ENCODE data around the gene MYO18A.
"Not testable (repeated sequence)": the region's sequence is repeated elsewhere in the genome, so short reads cannot be mapped to it uniquely, and the experiment has no call there.

MYO18A gene

DNA sequence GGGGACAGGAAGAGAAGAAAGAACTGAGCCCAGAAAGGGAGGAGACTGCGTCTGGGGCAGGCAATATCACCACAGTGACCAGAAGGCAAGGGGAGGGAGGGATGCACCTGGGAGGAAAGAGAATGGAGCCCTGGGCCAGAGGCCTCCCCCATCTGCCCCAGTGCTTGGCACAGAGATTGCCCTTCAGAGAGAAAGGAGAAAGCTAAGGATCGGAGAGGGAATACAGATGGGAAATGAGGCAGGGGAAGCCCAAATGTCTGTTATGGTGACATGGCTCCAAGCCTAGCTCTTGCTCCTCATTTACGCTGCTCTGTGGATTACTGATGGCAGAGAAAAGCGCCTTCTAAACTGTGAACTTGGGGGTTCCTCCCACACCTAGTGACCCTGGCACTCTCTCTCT is 90.1 kb downstream of the MYO18A start:
- Histone ChIP-seq H3K4me3 (ENCODE audit: low read length) (no peak overlapping the region), H3K27ac (ENCODE audit: low read length) (no peak overlapping the region), H3K79me2 (ENCODE audit: low read length) (no peaks in the 10 kb centered on the region), H2AFZ (ENCODE audit: low read length) (no peak overlapping the region), H4K20me1 (ENCODE audit: insufficient read depth, low read length) (no peaks in the 10 kb centered on the region), H3K9ac (ENCODE audit: low read length) (no peak overlapping the region), H3K4me2 (ENCODE audit: low read depth, low read length) (no peak overlapping the region), H3F3A (ENCODE audit: insufficient read depth, low read length) (no peaks in the 10 kb centered on the region), H3K36me3 (replicated peaks; ENCODE audit: insufficient read depth, low read length) (peaks cover 4% of the 10 kb centered on the region; the same call in 1 of the 2 replicates), H3K9me2 (replicated peaks; ENCODE audit: insufficient read depth, low read length) (no peaks in the 10 kb centered on the region), H3K27me3 (replicated peaks; ENCODE audit: insufficient read depth, low read length) (no peaks in the 10 kb centered on the region), H3K9me3 (replicated peaks; ENCODE audit: insufficient read depth, low read length) (no peaks in the 10 kb centered on the region), H3K4me1 (ENCODE audit: low read length) (no peaks in the 10 kb centered on the region)
- TF ChIP-seq, protein P1, sequence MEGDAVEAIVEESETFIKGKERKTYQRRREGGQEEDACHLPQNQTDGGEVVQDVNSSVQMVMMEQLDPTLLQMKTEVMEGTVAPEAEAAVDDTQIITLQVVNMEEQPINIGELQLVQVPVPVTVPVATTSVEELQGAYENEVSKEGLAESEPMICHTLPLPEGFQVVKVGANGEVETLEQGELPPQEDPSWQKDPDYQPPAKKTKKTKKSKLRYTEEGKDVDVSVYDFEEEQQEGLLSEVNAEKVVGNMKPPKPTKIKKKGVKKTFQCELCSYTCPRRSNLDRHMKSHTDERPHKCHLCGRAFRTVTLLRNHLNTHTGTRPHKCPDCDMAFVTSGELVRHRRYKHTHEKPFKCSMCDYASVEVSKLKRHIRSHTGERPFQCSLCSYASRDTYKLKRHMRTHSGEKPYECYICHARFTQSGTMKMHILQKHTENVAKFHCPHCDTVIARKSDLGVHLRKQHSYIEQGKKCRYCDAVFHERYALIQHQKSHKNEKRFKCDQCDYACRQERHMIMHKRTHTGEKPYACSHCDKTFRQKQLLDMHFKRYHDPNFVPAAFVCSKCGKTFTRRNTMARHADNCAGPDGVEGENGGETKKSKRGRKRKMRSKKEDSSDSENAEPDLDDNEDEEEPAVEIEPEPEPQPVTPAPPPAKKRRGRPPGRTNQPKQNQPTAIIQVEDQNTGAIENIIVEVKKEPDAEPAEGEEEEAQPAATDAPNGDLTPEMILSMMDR (IDR thresholded peaks at IDR 0.05; ENCODE audit: low read length) = no peak
- no peak for TF ChIP-seq EZH2phosphoT487 (IDR thresholded peaks at IDR 0.05; ENCODE audit: low read length)
- TF ChIP-seq EZH2 (optimal IDR thresholded peaks at IDR 0.05; ENCODE audit: low read depth, low read length) = no peak
- DNase-seq = no peak

DNA sequence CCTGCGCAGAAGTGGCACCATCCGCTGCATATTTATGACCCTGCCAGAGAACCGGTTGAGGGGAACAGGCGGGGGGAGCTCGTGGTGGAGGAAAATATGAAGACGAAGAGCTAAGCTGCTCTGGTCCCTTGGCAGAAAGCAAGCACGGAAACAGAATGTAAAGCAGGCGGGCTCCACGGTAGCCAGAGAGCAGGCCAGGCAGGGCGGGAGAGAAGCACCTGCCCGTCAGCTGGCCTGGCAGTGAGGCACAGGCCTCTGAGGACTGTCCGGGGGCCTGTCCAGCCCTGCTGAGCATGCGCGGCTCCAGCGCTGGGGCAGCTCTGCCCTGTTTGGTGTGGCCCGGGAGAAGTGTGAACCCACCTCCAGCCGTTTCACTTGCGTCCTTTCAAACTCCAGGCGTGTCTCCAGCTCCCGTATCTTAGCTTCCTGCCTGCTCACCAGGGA is 90.6 kb downstream of the MYO18A start:
- Histone ChIP-seq H3K9ac (ENCODE audit: low read length) (no peak overlapping the region), H3K36me3 (replicated peaks; ENCODE audit: insufficient read depth, low read length) (peaks cover 4% of the 10 kb centered on the region; the same call in 1 of the 2 replicates), H4K20me1 (ENCODE audit: insufficient read depth, low read length) (no peaks in the 10 kb centered on the region), H3K4me2 (ENCODE audit: low read depth, low read length) (no peak overlapping the region), H3F3A (ENCODE audit: insufficient read depth, low read length) (no peaks in the 10 kb centered on the region), H3K9me2 (replicated peaks; ENCODE audit: insufficient read depth, low read length) (no peaks in the 10 kb centered on the region), H3K4me1 (ENCODE audit: low read length) (no peaks in the 10 kb centered on the region), H3K27ac (ENCODE audit: low read length) (no peak overlapping the region), H3K79me2 (ENCODE audit: low read length) (no peaks in the 10 kb centered on the region), H2AFZ (ENCODE audit: low read length) (no peak overlapping the region), H3K27me3 (replicated peaks; ENCODE audit: insufficient read depth, low read length) (no peaks in the 10 kb centered on the region), H3K4me3 (ENCODE audit: low read length) (no peak overlapping the region), H3K9me3 (replicated peaks; ENCODE audit: insufficient read depth, low read length) (no peaks in the 10 kb centered on the region)
- no peak for DNase-seq
- no peak for TF ChIP-seq EZH2phosphoT487 (IDR thresholded peaks at IDR 0.05; ENCODE audit: low read length)
- TF ChIP-seq, protein P1 (IDR thresholded peaks at IDR 0.05; ENCODE audit: low read length) = no peak
- no peak for TF ChIP-seq EZH2 (optimal IDR thresholded peaks at IDR 0.05; ENCODE audit: low read depth, low read length)

DNA sequence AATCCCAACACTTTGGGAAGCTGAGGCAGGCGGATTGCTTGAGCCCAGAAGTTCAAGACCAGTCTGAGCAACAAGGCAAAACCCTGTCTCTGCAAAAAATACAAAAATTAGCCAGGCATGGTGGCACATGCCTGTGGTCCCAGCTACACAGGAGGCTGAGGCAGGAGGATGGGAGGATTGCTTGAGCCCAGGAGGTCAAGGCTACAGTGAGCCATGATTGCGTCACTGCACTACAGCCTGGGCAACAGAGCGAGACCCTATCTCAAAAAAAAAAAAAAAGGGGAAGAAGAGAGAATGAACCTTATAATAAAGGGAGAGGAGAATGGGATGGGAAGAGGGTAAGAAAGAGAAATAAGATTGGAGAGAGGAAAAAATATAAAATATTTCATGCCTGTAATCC is 91.4 kb downstream of the MYO18A start:
- H3K36me3 ChIP-seq (replicated peaks; ENCODE audit: insufficient read depth, low read length); H3K4me1 ChIP-seq (ENCODE audit: low read length); H3K4me3 ChIP-seq (ENCODE audit: low read length); H3K9ac ChIP-seq (ENCODE audit: low read length); H3K9me3 ChIP-seq (replicated peaks; ENCODE audit: insufficient read depth, low read length); H3F3A ChIP-seq (ENCODE audit: insufficient read depth, low read length); H3K4me2 ChIP-seq (ENCODE audit: low read depth, low read length); H3K27me3 ChIP-seq (replicated peaks; ENCODE audit: insufficient read depth, low read length); H3K9me2 ChIP-seq (replicated peaks; ENCODE audit: insufficient read depth, low read length); H2AFZ ChIP-seq (ENCODE audit: low read length); DNase-seq; H3K27ac ChIP-seq (ENCODE audit: low read length); H4K20me1 ChIP-seq (ENCODE audit: insufficient read depth, low read length); H3K79me2 ChIP-seq (ENCODE audit: low read length): not testable (repeated sequence)

DNA sequence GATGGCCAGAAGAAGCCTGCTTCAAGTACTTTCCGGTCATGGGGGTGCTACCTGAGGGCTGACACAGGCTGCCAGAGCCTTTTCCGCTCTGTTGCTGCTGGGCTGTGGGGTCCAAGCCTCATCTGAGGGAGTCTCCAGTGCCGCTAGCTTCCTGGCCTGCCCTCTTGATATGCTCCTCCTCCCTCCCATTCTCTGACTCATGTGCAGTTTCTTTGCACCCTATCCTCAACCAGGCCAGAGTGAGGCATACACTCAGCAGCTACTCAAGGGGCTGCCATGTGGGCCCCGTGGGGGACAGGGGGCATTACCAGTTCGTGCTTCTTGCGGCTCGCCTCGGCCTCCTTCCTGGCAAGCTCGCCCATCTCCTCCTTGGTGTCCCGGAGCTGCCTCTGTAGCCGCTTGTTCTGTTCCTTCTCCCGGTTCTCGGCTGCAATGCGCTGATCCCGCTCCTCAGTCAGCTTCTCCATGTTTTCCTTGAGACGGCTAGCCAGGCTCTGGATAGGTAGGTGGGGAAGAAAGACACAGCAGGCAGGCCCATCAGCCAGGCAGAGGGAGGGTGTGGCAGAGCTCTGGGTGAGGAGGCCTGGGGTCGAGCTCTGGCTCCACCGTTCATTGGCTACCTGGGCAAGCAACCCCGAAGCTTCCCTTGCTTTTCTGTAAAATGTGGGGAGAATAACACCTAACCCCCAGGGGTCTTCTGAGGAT is 93.4 kb downstream of the MYO18A start:
- Histone ChIP-seq H3F3A (ENCODE audit: insufficient read depth, low read length) (no peaks in the 10 kb centered on the region), H3K9ac (ENCODE audit: low read length) (no peak overlapping the region), H2AFZ (ENCODE audit: low read length) (no peak overlapping the region), H3K4me2 (ENCODE audit: low read depth, low read length) (no peak overlapping the region), H3K9me3 (replicated peaks; ENCODE audit: insufficient read depth, low read length) (no peaks in the 10 kb centered on the region), H3K36me3 (replicated peaks; ENCODE audit: insufficient read depth, low read length) (no peaks in the 10 kb centered on the region; the same call in 1 of the 2 replicates), H3K27ac (ENCODE audit: low read length) (no peak overlapping the region), H4K20me1 (ENCODE audit: insufficient read depth, low read length) (no peaks in the 10 kb centered on the region), H3K4me1 (ENCODE audit: low read length) (no peaks in the 10 kb centered on the region), H3K9me2 (replicated peaks; ENCODE audit: insufficient read depth, low read length) (no peaks in the 10 kb centered on the region), H3K79me2 (ENCODE audit: low read length) (no peaks in the 10 kb centered on the region), H3K4me3 (ENCODE audit: low read length) (no peak overlapping the region), H3K27me3 (replicated peaks; ENCODE audit: insufficient read depth, low read length) (no peaks in the 10 kb centered on the region)
- TF ChIP-seq, protein P1 (IDR thresholded peaks at IDR 0.05; ENCODE audit: low read length) = no peak
- TF ChIP-seq EZH2phosphoT487 (IDR thresholded peaks at IDR 0.05; ENCODE audit: low read length) (no peak), EZH2 (optimal IDR thresholded peaks at IDR 0.05; ENCODE audit: low read depth, low read length) (no peak)
- no peak for DNase-seq
